HS-27A (cell line): Measurements from ENCODE around the gene SNAP25.

Experiments
- DNase-seq: peaks from one replicate; pipeline ENCODE4 v3.0.0-alpha.2; 2012; ENCODE audit warnings: low read depth, missing footprints

Gene SNAP25

DNA sequence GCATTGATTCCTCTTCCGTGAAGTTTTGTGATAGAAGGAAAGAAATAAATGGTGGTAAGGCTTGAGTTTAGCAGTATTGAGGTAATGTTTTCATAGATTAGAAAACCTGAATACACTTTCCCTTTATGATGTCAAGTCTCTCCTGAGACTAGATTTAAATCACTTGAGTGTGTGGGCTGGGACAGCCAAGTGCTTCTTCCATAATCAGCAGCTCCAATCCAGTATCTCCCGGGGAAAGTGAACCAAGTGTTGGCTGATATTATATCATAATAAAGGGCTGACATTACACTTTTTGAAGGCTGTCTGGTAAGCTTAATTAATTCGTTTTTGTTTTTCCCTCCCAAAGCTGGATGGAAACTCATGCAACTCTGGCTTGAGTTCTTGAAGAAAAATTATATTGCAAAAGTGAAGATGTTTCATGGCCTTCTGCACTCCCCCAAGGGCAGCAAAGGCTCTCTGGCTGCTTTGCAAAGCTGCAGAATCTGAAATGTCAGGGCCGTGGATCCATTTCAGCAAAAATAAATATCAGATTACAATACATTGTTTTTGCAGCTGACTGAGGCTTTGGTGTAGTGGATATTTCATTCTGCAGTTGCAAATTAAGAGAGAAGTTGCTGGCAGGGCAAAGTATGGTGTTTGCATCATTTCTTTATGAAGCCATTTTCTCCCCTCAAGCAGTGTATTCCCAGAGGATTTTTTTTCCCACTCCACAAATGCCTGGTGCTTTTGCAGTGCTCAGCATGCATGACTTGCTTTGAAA is 114.2 kb downstream of the SNAP25 start:
- no peak for DNase-seq

DNA sequence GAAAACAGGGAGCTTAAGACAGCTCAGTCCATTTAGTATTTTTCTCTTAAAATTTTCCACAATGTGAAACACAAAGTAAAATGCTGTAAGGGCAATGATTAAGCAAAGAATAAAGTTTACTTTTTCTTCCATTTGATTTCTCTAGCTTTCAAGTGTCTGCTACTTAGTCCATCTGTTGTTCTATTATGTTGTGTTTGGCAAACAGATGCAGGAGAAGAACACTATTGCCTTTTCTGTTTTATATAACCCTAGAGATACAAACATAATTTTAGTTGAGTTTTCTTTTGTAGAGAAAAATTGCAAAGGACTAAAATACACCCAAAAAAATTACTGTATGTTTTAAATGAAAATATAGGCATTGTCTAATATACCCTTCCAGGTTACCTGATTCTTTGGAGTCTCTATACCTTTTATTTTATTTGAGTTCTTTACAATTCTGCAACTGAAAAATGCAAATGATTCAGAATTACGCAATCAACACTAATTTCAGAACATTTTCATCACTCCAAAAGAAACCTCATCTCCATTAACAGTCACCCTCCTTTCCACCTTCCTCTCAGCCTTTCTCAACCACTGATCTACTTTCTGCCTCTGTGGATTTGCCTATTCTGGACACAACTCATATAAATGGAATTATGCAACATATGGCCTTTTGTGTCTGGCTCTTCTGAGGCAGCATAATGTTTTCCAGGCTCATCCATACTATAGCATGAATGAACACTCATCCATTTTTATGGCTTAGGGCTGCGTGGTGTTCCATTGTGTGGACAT is 118.5 kb downstream of the SNAP25 start:
- DNase-seq = no peak

DNA sequence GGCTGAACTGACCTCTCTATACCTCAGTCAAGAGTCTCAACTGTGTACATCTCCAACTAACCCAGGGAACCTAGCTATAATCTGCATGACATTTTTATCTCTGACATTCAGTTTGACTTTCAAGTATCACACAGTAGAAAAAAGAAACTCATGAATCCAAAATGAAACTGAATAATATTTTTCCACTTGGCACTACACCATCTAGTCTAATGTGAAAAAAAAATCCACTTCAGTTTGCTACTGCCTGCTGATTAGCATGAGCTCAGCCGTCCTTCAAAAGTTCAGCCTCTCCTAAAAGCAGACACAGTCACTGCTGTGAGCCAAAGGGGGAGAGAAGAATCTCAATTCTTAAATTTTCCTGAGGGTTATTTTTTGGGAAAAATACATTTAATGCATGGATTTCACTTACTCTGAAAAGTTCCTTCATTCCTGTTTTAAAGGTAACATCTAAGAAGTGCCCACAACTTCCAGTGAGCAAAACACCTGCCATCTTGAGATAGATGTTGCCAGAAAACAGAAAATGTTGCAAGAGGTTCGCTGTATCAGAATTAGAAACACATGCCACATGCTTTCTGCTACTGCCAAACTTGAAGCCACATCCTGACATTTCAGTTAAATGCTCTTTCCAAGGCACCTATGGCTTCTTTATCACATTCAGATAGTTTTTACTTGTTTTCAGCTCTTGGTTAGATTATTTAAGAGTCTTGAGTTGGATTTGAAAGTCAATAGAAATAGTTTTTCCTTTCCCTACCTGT is 120.0 kb downstream of the SNAP25 start:
- no peak for DNase-seq

DNA sequence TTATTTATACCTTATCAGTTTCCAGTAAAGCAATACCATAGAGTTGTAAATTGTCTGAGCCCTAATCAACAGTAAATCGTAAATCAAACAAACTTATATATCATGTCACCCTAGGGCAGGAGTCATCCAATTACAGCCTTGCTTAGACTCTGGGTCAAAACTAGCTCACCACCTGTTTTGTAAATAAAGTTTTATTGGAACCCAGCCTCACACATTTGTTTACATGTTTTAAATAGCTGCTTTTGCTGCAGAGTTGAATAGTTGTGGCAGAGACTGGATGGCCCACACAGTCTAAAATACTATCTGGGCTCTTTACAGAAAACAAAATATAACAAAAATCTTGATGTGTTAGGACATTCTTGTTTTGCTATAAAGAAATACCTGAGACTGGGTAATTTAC is 121.0 kb downstream of the SNAP25 start:
- DNase-seq = no peak

DNA sequence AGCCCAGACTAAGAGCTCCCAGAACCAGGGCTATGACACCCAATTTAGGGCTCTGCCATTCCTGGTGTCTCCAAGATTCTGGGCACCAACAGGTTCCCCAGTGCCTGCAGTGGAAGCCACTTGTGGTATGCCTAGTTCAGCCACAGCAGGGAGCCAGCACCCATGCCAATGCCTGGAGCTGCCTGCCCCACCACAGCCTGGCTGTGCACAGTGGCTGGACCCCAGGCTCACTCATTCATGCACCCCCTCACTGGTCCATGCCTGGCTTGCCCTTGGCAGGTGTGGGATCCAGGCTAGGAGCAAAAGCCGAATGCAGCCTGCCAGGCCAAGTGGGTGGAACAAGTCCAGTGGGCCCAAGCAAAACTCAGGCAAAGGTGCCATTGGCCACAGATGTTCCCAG is 123.5 kb downstream of the SNAP25 start:
- DNase-seq = no peak

DNA sequence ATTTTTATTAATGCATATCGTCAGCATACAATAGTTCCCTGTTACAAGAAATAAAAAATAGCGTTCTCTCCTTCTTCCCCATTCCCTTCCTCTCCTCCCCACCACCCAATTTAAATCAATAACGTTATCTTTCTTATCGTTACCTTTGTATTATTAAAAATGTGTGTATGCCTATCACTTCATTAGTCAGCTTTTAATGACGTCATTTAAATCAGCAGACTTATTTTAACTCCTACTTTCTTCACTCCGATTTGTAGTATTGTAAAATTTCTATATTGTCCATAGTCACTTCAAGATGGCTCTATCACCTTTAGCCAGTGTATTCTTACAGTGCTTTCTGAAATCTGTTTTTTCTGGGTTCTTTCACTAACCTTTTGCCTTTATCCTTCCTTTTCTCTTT is 126.3 kb downstream of the SNAP25 start:
- DNase-seq = no peak

DNA sequence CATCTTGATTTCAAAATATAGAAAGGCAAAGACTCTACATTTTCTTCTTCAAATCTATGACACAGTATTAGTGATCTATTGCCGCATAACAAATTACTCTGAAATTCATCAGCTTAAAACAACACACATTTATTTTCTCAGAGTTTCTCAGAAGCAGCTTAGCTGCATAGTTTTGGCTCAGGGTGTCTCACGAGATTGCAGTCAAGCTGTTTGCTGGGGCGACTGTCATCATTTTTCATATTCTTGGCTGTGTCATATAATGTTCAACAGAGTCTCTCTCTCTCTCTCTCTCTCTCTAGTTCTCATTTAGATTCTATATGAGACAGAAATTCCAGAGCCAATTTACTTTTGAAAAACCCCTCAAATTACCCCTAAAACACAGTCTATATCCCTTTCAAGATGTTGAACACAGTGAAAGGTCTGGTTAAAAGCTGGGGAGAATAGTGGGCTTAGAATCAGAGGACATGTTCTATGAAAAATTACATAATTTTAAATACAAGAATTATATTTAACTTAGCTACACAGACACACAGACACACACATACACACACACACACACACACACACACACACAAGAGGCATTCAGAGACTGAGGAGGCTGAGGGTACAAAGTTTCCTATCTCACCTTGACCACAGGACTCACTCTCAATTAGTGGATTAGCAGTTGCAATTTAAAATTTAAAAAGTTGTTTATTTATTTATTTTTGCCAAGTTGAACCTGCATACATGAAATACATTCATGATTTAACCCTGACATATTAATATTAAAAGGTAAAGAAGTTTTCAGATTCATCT is 128.7 kb downstream of the SNAP25 start:
- DNase-seq = no peak

DNA sequence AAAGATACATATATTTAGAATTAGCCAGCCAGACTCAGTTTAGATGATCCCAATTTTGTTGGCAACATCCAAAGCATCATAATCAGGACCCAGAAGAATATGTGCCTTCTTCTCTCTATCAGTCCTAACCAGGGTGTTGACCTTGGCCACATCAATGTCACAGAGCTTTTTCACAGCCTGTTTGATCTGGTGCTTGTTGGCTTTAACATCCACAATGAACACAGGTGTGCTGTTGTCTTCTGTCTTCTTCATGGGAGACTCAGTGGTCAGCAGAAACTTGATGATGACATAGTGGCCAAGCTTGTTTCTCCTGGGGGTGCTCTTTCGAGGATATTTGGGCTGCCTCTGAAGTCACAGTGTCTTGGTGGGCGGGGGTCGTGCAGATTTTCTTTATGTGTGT is 130.5 kb downstream of the SNAP25 start:
- no peak for DNase-seq

DNA sequence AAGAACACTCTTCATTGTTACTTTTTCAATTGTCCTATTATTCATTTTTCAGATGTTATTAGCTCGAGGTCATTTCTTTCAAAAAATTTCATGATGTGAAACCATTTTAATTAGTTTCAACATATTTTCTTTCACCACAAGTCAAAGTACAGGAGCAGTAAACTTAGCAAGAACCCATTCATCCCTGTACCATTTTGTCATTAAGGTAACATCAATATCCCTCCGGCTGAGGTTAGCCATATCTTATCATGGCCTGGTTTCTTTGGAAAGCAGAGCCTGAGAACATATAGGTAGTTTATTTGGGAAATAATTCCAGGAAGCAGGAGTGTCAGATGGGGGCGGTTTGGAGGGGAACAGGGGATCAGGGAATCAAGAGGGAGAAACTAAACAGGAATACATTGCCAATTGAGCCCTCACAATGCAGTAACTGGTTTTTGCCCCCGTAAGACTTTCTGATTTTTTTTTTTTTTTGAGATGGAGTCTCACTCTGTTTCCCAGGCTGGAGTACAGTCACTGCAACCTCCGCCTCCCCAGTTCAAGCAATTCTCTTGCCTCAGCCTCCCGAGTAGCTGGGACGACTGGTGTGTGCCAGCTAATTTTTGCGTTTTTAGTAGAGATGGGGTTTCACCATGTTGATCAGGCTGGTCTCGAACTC is 131.7 kb downstream of the SNAP25 start:
- no peak for DNase-seq

DNA sequence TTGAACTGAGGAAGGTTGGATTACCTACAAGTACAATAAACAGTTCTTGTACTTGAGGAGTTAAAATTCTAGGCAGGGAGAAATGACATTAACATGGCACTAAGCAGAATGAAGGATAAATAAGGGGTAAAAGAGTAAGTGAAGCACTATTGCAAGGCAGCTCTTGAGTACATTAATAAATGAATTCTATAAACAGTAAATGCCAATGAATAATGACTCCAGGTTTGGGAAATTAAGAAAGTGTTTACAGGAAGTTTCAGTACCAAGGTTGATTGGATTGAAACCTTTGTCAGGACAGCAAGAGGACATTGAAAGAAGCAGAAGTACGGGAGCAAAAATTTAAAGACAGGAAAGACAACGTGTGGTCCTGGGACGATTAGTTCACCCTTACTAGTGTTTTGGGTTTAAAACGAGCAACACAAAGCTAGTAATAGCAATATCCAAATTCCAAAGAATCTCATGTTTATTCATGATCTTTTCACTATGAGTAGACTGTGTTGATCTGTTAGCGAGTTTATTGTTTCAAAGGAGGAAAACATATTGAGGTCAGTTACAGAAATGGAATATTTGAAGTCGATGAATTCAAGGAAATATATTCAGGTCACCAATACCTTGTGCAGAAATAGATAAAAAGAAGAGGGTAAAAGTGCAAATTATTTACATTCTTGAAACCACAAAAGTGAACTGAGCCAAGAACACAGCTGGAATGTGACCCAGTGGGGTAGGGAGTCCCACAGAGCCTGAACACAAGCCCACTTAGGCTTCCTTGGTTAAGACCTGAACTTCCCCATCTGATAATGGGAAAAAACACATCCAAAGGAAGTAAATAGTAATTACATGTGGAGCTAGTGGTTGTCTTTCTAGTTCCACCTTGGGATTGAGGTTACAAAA is 134.5 kb downstream of the SNAP25 start:
- no peak for DNase-seq

DNA sequence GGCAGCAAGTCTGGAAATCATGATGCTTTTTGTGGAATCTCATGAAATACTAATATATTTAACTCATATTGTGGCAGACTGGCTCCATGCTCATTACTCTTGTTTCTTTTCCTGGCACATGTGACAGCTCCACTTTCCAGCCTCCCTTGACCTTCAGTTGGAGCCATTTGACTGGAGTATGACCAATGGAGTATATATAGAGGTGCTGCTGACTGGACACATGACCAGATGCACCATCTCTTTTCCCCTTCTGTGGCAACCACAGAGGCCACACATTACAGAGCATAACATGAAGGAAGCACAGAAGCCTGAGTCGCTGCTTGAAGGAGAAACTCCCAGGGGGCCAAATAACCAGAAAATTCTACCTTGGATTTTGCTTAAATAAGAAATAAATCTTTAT is 138.0 kb downstream of the SNAP25 start:
- no peak for DNase-seq
